Endothelial cell of umbilical vein (primary cell): Measurements from ENCODE around the gene PCDHB13. TPM values are rescaled to one million over a fixed set of nuclear protein-coding genes. Genes with fewer than 3 reads are reported as not detected.
"Not testable (repeated sequence)": the region's sequence is repeated elsewhere in the genome, so short reads cannot be mapped to it uniquely, and the experiment has no call there.

Experiments used
- BruUV-seq: library from RNA; stranded (reverse); fragments of 400-500 nt; replicated peaks from 2 replicates; lab custom pipeline; 2021; lab: Mats Ljungman, UMichigan
- CTCF ChIA-PET: fragments of 300-600, 350-600 bp; sonication (Branson Sonifier 250); formaldehyde crosslinking; loops from one replicate; lab custom pipeline; 2021; ENCODE audit warnings: antibody characterized with exemption, inconsistent platforms; lab: Charles Lee
- POLR2A ChIA-PET: fragments of 300-600, 350-600 bp; sonication (Branson Sonifier 250); formaldehyde crosslinking; loops from one replicate; lab custom pipeline; 2021; ENCODE audit warnings: antibody characterized with exemption, inconsistent platforms; lab: Charles Lee
- DNase-seq: peaks from one replicate; pipeline ENCODE4 v3.0.0-alpha.2; 2011; ENCODE audit warnings: low read depth, low spot score
- FAIRE-seq: peaks from 2 replicates; lab custom pipeline; 2011; peaks lifted over from hg19 to GRCh38; lab: Jason Lieb, UNC
- H2AFZ ChIP-seq: 2 replicates; pipeline ENCODE4 v1.6.0; 2012; ENCODE audit warnings: low read depth, low read length, control low read depth, inconsistent platforms
- H3K27ac ChIP-seq: 2 replicates; pipeline ENCODE4 v1.5.1; 2011; ENCODE audit warnings: low read depth, mild to moderate bottlenecking, control low read depth, low read length, moderate library complexity; ENCODE audit not compliant: insufficient read depth
- H3K27me3 ChIP-seq, 2 experiments: 2 replicates each; pipeline versions ENCODE4 v1.6.0 to v1.6.1; 2011; ENCODE audit warnings: low read length in 2 of 2, mixed read lengths in 1 of 2; ENCODE audit not compliant: control insufficient read depth in 2 of 2, insufficient read depth in 2 of 2
- H3K36me3 ChIP-seq, 2 experiments: 2 replicates in 1 of 2; 3 replicates in 1 of 2; pipeline ENCODE4 v1.5.1; 2011; ENCODE audit warnings: low read length in 2 of 2, mild to moderate bottlenecking in 1 of 2, moderate library complexity in 1 of 2; ENCODE audit not compliant: control insufficient read depth in 2 of 2, insufficient read depth in 2 of 2; ENCODE audit errors: extremely low read depth in 1 of 2
- H3K4me1 ChIP-seq: 3 replicates; pipeline ENCODE4 v1.5.1; 2011; ENCODE audit warnings: mild to moderate bottlenecking, low read length; ENCODE audit not compliant: control insufficient read depth, insufficient read depth; ENCODE audit errors: extremely low read depth
- H3K4me2 ChIP-seq: 2 replicates; pipeline ENCODE4 v1.6.1; 2011; ENCODE audit warnings: low read length, control low read depth, mixed read lengths; ENCODE audit not compliant: insufficient read depth
- H3K4me3 ChIP-seq, 3 experiments: fragments of 200-600 bp in 1 of 3; sonication (generic), shearing (Covaris generic) in 1 of 3; replicated peaks in 1 of 3; 2 replicates each; pipeline ENCODE4 v1.5.1; 2011 to 2016; ENCODE audit warnings: control low read depth in 3 of 3, low read length in 3 of 3, mild to moderate bottlenecking in 2 of 3, inconsistent platforms in 1 of 3, low read depth in 1 of 3, moderate library complexity in 1 of 3; ENCODE audit not compliant: insufficient read depth in 1 of 3
- H3K79me2 ChIP-seq: 2 replicates; pipeline ENCODE4 v1.6.0; 2012; ENCODE audit warnings: low read length, inconsistent platforms; ENCODE audit not compliant: control insufficient read depth, insufficient read depth
- H3K9ac ChIP-seq: replicated peaks from 2 replicates; pipeline ENCODE3; 2011; ENCODE audit warnings: low read length, control low read depth; ENCODE audit not compliant: insufficient read depth; ENCODE audit errors: extremely low read depth
- H3K9me1 ChIP-seq: replicated peaks from 3 replicates; pipeline ENCODE4 v1.6.0; 2011; ENCODE audit warnings: mild to moderate bottlenecking, low read length; ENCODE audit not compliant: control insufficient read depth, insufficient read depth; ENCODE audit errors: extremely low read depth
- H3K9me3 ChIP-seq: replicated peaks from 2 replicates; pipeline ENCODE4 v1.5.1; 2012; ENCODE audit warnings: low read length, inconsistent platforms; ENCODE audit not compliant: control insufficient read depth, insufficient read depth
- H4K20me1 ChIP-seq: replicated peaks from 2 replicates; pipeline ENCODE3; 2011; ENCODE audit warnings: mild to moderate bottlenecking, low read length; ENCODE audit not compliant: control insufficient read depth, insufficient read depth; ENCODE audit errors: extremely low read depth
- EZH2 ChIP-seq: IDR thresholded peaks from 2 replicates; pipeline ENCODE4 v1.6.1; 2012; ENCODE audit warnings: borderline replicate concordance, low read depth, mild to moderate bottlenecking, moderate library complexity, low read length, inconsistent platforms; ENCODE audit not compliant: severe bottlenecking
- FOS ChIP-seq: IDR thresholded peaks from 2 replicates; pipeline ENCODE4 v1.6.1; 2011; ENCODE audit warnings: mild to moderate bottlenecking, low read length, moderate library complexity, borderline replicate concordance; ENCODE audit not compliant: insufficient read depth
- GATA2 ChIP-seq: IDR thresholded peaks from 2 replicates; pipeline ENCODE4 v1.7.0; 2011; ENCODE audit warnings: low read depth, mild to moderate bottlenecking, moderate library complexity, mixed read lengths, low read length; ENCODE audit not compliant: insufficient read length, insufficient read depth
- JUN ChIP-seq: IDR thresholded peaks from 2 replicates; pipeline ENCODE4 v1.6.1; 2011; ENCODE audit warnings: borderline replicate concordance, low read depth; ENCODE audit not compliant: insufficient read length, insufficient read depth
- MYC ChIP-seq: IDR thresholded peaks from one replicate; pipeline ENCODE4 v1.6.1; 2011; ENCODE audit warnings: mild to moderate bottlenecking, low read depth, low read length
- POLR2A ChIP-seq: IDR thresholded peaks from 2 replicates; pipeline ENCODE4 v1.6.1; 2012; ENCODE audit warnings: low read depth, mild to moderate bottlenecking, control low read depth, low read length
- POLR2AphosphoS5 ChIP-seq: IDR thresholded peaks from 2 replicates; pipeline ENCODE4 v1.6.1; 2012; ENCODE audit warnings: low read depth, mild to moderate bottlenecking, control low read depth, low read length, moderate library complexity; ENCODE audit not compliant: insufficient read depth
- dilution Hi-C: fragments of 300-500 bp; cut with MboI; formaldehyde crosslinking; loops from one replicate; pipeline ENCODE4 v1.15.0; 2019; ENCODE audit warnings: low sequenced_read_pairs; ENCODE audit not compliant: extremely low pct_ligation_motif_present
- intact Hi-C: fragments of 100-400 bp; cut with micrococcal nuclease; formaldehyde crosslinking; loops from one replicate; pipeline ENCODE4 v1.10.0; 2022
- polyA plus RNA-seq, 4 experiments: library from polyadenylated mRNA; depleted of rRNA in 3 of 4; stranded (reverse) in 3 of 4; unstranded in 1 of 4; fragments of >200 nt; gene quantifications; 2 replicates each; pipeline versions ENCODE4 v1.2.1 to v1.2.3, GENCODE V29; 2011 to 2012; ENCODE audit warnings: missing spikeins in 1 of 4
- total RNA-seq: library from RNA; stranded (reverse); gene quantifications from 2 replicates; pipeline ENCODE4 v1.2.3, GENCODE V29; 2021
- TF ChIP-seq, protein P1 (sequence below), 2 donors: IDR thresholded peaks; 1 replicate in 1 of 2; 2 replicates in 1 of 2; pipeline ENCODE4 v1.5.1; 2011; ENCODE audit warnings: low read length in 2 of 2, mild to moderate bottlenecking in 2 of 2, moderate library complexity in 2 of 2, control low read depth in 1 of 2, inconsistent platforms in 1 of 2, low read depth in 1 of 2; ENCODE audit not compliant: insufficient read depth in 1 of 2; ENCODE audit errors: extremely low read depth in 1 of 2
- TF ChIP-seq, protein P2 (sequence below): IDR thresholded peaks from 2 replicates; pipeline ENCODE4 v1.6.1; 2011; ENCODE audit not compliant: insufficient read depth, insufficient read length

The PCDHB13 gene
- total and polyA plus RNA-seq, 2 donors (not counting 3 experiments of a cell fraction or from before 2014, with no cell fraction given): 0.57 to 0.77 TPM

DNA sequence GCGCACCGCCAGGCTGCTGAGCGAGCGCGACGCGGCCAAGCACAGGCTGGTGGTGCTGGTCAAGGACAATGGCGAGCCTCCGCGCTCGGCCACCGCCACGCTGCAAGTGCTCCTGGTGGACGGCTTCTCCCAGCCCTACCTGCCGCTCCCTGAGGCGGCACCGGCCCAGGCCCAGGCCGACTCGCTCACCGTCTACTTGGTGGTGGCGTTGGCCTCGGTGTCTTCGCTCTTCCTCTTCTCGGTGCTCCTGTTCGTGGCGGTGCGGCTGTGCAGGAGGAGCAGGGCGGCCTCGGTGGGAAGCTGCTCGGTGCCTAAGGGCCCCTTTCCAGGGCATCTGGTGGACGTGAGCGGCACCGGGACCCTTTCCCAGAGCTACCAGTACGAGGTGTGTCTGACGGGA, 12.1 kb upstream of the PCDHB13 start:
- DNase-seq, intact Hi-C loops, H4K20me1 ChIP-seq, H3K9ac ChIP-seq, H3K4me2 ChIP-seq, H3K79me2 ChIP-seq, BruUV-seq, H3K36me3 ChIP-seq, H3K27me3 ChIP-seq, H3K4me1 ChIP-seq, H3K9me1 ChIP-seq, H3K4me3 ChIP-seq, H2AFZ ChIP-seq, H3K9me3 ChIP-seq, FAIRE-seq, H3K27ac ChIP-seq, dilution Hi-C loops, POLR2A ChIA-PET: not testable (repeated sequence)
- CTCF ChIA-PET: interaction anchor here (1.0 kb wide), 1 partner anchor 22 kb away, joined by 3 read pairs; the partner anchor contains the start of gene PCDHB14

DNA sequence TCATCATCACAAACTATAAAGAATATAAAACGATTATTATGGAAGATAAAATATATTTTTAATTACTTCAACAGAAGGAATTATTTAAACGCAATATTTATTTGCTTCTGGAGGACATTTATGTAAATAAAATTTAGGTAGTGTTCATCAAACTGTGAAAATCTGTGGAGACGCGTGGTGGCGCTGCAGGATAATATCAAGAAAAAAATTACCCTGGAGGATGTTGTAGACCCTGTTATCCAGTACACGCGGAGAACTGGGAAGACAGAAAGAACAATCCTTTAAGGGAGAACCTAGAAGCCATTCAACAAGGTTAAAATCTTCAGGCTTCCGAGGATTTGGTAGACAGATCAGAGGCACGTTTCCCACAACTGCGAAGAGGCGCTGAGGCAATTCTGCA, 5.2 kb upstream of the PCDHB13 start, which contains the start of gene PCDHB12:
TSS of gene PCDHB12 (plus strand) at position 242 of the 400 bp plus-strand sequence. CDS start 189 bp downstream, outside the sequence.
- Histone ChIP-seq H3K9me3 (no peaks in the 10 kb centered on the region), H3K79me2 (no peaks in the 10 kb centered on the region), H4K20me1 (no peaks in the 10 kb centered on the region), H3K27ac (no peak within 1 kb of the TSS), H3K36me3 (no peaks in the 10 kb centered on the region), H3K9me1 (no peaks in the 10 kb centered on the region), H3K4me2 (no peak within 1 kb of the TSS), H2AFZ (no peak within 1 kb of the TSS), H3K9ac (no peak within 1 kb of the TSS), H3K4me3 (no peak within 1 kb of the TSS), H3K27me3 (no peaks in the 10 kb centered on the region), H3K4me1 (no peaks in the 10 kb centered on the region)
- intact Hi-C loops: no loop called here
- FAIRE-seq (no peak), DNase-seq (peak; percentile 24)
- POLR2A ChIA-PET: no interaction called here
- CTCF ChIA-PET: interaction anchor here (0.9 to 1.4 kb wide), 5 partner anchors 10 to 356 kb away, joined by 3 to 4 read pairs (median 4); partner anchors contain the start of gene PCDHGA11
- no TSS peak for BruUV-seq
- dilution Hi-C loops: no loop called here
- TF ChIP-seq POLR2A (no peak), GATA2 (no peak), MYC (no peak), POLR2AphosphoS5 (no peak), FOS (no peak), JUN (no peak), EZH2 (no peak)
- TF ChIP-seq, protein P1, sequence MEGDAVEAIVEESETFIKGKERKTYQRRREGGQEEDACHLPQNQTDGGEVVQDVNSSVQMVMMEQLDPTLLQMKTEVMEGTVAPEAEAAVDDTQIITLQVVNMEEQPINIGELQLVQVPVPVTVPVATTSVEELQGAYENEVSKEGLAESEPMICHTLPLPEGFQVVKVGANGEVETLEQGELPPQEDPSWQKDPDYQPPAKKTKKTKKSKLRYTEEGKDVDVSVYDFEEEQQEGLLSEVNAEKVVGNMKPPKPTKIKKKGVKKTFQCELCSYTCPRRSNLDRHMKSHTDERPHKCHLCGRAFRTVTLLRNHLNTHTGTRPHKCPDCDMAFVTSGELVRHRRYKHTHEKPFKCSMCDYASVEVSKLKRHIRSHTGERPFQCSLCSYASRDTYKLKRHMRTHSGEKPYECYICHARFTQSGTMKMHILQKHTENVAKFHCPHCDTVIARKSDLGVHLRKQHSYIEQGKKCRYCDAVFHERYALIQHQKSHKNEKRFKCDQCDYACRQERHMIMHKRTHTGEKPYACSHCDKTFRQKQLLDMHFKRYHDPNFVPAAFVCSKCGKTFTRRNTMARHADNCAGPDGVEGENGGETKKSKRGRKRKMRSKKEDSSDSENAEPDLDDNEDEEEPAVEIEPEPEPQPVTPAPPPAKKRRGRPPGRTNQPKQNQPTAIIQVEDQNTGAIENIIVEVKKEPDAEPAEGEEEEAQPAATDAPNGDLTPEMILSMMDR (IDR thresholded peaks at IDR 0.05; ENCODE audit: extremely low read depth in 1 of 2, insufficient read depth in 1 of 2, low read depth in 1 of 2, low read length in 2 of 2): no peak
- TF ChIP-seq, protein P2, sequence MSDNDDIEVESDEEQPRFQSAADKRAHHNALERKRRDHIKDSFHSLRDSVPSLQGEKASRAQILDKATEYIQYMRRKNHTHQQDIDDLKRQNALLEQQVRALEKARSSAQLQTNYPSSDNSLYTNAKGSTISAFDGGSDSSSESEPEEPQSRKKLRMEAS: no peak

DNA sequence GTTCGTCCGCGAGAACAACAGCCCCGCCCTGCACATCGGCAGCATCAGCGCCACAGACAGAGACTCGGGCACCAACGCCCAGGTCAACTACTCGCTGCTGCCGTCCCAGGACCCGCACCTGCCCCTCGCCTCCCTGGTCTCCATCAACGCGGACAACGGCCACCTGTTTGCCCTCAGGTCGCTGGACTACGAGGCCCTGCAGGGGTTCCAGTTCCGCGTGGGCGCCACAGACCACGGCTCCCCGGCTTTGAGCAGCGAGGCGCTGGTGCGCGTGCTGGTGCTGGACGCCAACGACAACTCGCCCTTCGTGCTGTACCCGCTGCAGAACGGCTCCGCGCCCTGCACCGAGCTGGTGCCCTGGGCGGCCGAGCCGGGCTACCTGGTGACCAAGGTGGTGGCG, 3.4 kb upstream of the PCDHB13 start:
- H2AFZ ChIP-seq, H4K20me1 ChIP-seq, intact Hi-C loops, DNase-seq, CTCF ChIA-PET, H3K27ac ChIP-seq, H3K4me1 ChIP-seq, BruUV-seq, H3K36me3 ChIP-seq, H3K4me3 ChIP-seq, H3K9ac ChIP-seq, H3K9me3 ChIP-seq, H3K27me3 ChIP-seq, FAIRE-seq, H3K4me2 ChIP-seq, dilution Hi-C loops, POLR2A ChIA-PET, H3K79me2 ChIP-seq, H3K9me1 ChIP-seq: not testable (repeated sequence)
